ENCODE data around the gene DNAJC5G.

DNAJC5G gene

DNA sequence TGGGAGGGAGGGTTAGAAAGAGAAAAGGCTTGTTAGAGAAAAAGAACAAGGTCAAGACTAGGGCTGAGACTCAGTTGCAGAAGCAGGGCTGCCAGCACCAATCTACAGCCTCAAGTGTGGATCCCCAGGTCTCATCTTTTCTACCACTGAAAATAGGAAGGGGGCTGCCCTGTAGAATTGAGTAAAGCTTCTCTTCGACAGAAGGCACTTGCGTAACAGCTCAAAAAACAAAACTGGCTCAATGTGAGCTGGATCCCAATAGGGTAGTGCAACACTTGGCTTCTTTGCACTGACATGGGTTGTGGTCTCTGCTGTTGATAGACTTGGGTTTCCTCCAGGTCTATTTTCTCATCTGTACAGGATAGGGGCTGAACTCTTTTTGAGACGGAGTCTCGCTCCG is 49.5 kb downstream of the DNAJC5G start:
- Mint-ChIP-seq H3K27ac (no peak overlapping the region), H3K4me3 (no peak overlapping the region), H3K9me3 (no peaks in the 10 kb centered on the region), H3K4me1 (peaks cover 20% of the 10 kb centered on the region), H3K36me3 (peaks cover 43% of the 10 kb centered on the region)
- ATAC-seq, result no peak
- DNase-seq (ENCODE audit: low spot score in 2 of 2), result no peak
